ENCODE results near the gene WWC1. TPM values are rescaled to one million over a fixed set of nuclear protein-coding genes. Genes with fewer than 3 reads are reported as not detected.

Gene WWC1
- total RNA-seq, 2 experiments from 2014 or later, result not detected

- Histone ChIP-seq H3K27ac (ENCODE audit: low read depth, low read length, poor library complexity, severe bottlenecking) (no peak overlapping the region), H3K4me1 (ENCODE audit: insufficient read depth, low read length, poor library complexity, severe bottlenecking) (no peaks in the 10 kb centered on the region), H3K9me3 (ENCODE audit: low read length) (no peaks in the 10 kb centered on the region), H3K4me2 (ENCODE audit: low read length) (no peak overlapping the region), H3K4me3 (ENCODE audit: low read depth, low read length, poor library complexity, severe bottlenecking) (no peak overlapping the region), H4K20me1 (ENCODE audit: insufficient read depth, low read length) (no peaks in the 10 kb centered on the region), H3K79me2 (ENCODE audit: insufficient read depth, low read depth, low read length) (no peaks in the 10 kb centered on the region), H2AFZ (ENCODE audit: low read length) (no peak overlapping the region), H3K36me3 (ENCODE audit: insufficient read depth, low read length) (no peaks in the 10 kb centered on the region), H3K9me2 (ENCODE audit: insufficient read depth, low read length) (no peaks in the 10 kb centered on the region)
- no TSS peak for BruUV-seq (replicated peaks)
- TF ChIP-seq, protein P1, sequence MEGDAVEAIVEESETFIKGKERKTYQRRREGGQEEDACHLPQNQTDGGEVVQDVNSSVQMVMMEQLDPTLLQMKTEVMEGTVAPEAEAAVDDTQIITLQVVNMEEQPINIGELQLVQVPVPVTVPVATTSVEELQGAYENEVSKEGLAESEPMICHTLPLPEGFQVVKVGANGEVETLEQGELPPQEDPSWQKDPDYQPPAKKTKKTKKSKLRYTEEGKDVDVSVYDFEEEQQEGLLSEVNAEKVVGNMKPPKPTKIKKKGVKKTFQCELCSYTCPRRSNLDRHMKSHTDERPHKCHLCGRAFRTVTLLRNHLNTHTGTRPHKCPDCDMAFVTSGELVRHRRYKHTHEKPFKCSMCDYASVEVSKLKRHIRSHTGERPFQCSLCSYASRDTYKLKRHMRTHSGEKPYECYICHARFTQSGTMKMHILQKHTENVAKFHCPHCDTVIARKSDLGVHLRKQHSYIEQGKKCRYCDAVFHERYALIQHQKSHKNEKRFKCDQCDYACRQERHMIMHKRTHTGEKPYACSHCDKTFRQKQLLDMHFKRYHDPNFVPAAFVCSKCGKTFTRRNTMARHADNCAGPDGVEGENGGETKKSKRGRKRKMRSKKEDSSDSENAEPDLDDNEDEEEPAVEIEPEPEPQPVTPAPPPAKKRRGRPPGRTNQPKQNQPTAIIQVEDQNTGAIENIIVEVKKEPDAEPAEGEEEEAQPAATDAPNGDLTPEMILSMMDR (conservative IDR thresholded peaks at IDR 0.05; ENCODE audit: low read length), result no peak
- no peak for TF ChIP-seq EZH2phosphoT487 (IDR thresholded peaks at IDR 0.05; ENCODE audit: borderline replicate concordance, low read depth, low read length)
- intact Hi-C loops (cut with micrococcal nuclease; ENCODE audit: unreplicated experiment), result no loop called here
- ChIA-PET CTCF (ENCODE audit: unreplicated experiment) (no interaction called here), POLR2A (no interaction called here)
- no peak for DNase-seq (ENCODE audit: low spot score)
Measured at GRCh38 chr5:168423971-168424370, 132.5 kb downstream of the WWC1 start.

GRCh38 chr5:168424594-168425323, 133.3 kb downstream of the WWC1 start:
- Histone ChIP-seq H3K36me3 (ENCODE audit: insufficient read depth, low read length) (no peaks in the 10 kb centered on the region), H3K79me2 (ENCODE audit: insufficient read depth, low read depth, low read length) (no peaks in the 10 kb centered on the region), H2AFZ (ENCODE audit: low read length) (no peak overlapping the region), H3K27ac (ENCODE audit: low read depth, low read length, poor library complexity, severe bottlenecking) (no peak overlapping the region), H3K4me1 (ENCODE audit: insufficient read depth, low read length, poor library complexity, severe bottlenecking) (no peaks in the 10 kb centered on the region), H3K4me2 (ENCODE audit: low read length) (no peak overlapping the region), H3K9me2 (ENCODE audit: insufficient read depth, low read length) (no peaks in the 10 kb centered on the region), H3K9me3 (ENCODE audit: low read length) (no peaks in the 10 kb centered on the region), H4K20me1 (ENCODE audit: insufficient read depth, low read length) (no peaks in the 10 kb centered on the region), H3K4me3 (ENCODE audit: low read depth, low read length, poor library complexity, severe bottlenecking) (no peak overlapping the region)
- DNase-seq (ENCODE audit: low spot score), result no peak
- intact Hi-C loops (cut with micrococcal nuclease; ENCODE audit: unreplicated experiment), result no loop called here
- no TSS peak for BruUV-seq (replicated peaks)
- CTCF ChIA-PET (ENCODE audit: unreplicated experiment), result no interaction called here
- no peak for TF ChIP-seq EZH2phosphoT487 (IDR thresholded peaks at IDR 0.05; ENCODE audit: borderline replicate concordance, low read depth, low read length)
- TF ChIP-seq, protein P1 (conservative IDR thresholded peaks at IDR 0.05; ENCODE audit: low read length), result no peak
- POLR2A ChIA-PET, result no interaction called here

GRCh38 chr5:168426007-168426863, 134.8 kb downstream of the WWC1 start:
- no peaks in the 10 kb centered on the region for H3K4me1 ChIP-seq (ENCODE audit: insufficient read depth, low read length, poor library complexity, severe bottlenecking)
- TF ChIP-seq, protein P1 (conservative IDR thresholded peaks at IDR 0.05; ENCODE audit: low read length), result no peak
- TF ChIP-seq EZH2phosphoT487 (IDR thresholded peaks at IDR 0.05; ENCODE audit: borderline replicate concordance, low read depth, low read length), result no peak
- no TSS peak for BruUV-seq (replicated peaks)
- H2AFZ ChIP-seq (ENCODE audit: low read length), result no peak overlapping the region
- no peak overlapping the region for H3K27ac ChIP-seq (ENCODE audit: low read depth, low read length, poor library complexity, severe bottlenecking)
- no peak for DNase-seq (ENCODE audit: low spot score)
- intact Hi-C loops (cut with micrococcal nuclease; ENCODE audit: unreplicated experiment), result no loop called here
- no peaks in the 10 kb centered on the region for H4K20me1 ChIP-seq (ENCODE audit: insufficient read depth, low read length)
- no peaks in the 10 kb centered on the region for H3K9me2 ChIP-seq (ENCODE audit: insufficient read depth, low read length)
- H3K9me3 ChIP-seq (ENCODE audit: low read length), result no peaks in the 10 kb centered on the region
- H3K4me2 ChIP-seq (ENCODE audit: low read length), result no peak overlapping the region
- ChIA-PET POLR2A (no interaction called here), CTCF (ENCODE audit: unreplicated experiment) (no interaction called here)
- no peaks in the 10 kb centered on the region for H3K36me3 ChIP-seq (ENCODE audit: insufficient read depth, low read length)
- H3K4me3 ChIP-seq (ENCODE audit: low read depth, low read length, poor library complexity, severe bottlenecking), result no peak overlapping the region
- no peaks in the 10 kb centered on the region for H3K79me2 ChIP-seq (ENCODE audit: insufficient read depth, low read depth, low read length)
